ENCODE data around the gene POU2F1.

DNA sequence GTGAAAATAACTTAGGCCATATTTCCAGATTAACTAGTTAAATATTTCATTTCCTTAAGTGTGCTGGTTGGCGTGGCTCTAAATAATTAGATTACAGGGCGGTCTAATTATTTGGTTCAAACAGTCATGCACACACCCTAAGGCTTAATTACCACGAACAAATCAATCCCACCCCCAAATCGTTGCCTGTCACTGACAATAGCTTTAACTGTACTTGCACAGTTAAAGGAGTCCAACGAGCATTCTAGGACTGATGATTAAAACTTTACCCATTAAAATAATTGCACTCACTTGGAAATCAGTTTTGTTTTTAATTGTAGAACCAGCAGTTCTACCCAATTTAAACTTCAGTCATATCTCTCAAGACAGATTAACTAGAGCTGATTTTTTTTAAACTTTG lies 1.5 kb upstream of the POU2F1 start:
- TF ChIP-seq, protein P1, sequence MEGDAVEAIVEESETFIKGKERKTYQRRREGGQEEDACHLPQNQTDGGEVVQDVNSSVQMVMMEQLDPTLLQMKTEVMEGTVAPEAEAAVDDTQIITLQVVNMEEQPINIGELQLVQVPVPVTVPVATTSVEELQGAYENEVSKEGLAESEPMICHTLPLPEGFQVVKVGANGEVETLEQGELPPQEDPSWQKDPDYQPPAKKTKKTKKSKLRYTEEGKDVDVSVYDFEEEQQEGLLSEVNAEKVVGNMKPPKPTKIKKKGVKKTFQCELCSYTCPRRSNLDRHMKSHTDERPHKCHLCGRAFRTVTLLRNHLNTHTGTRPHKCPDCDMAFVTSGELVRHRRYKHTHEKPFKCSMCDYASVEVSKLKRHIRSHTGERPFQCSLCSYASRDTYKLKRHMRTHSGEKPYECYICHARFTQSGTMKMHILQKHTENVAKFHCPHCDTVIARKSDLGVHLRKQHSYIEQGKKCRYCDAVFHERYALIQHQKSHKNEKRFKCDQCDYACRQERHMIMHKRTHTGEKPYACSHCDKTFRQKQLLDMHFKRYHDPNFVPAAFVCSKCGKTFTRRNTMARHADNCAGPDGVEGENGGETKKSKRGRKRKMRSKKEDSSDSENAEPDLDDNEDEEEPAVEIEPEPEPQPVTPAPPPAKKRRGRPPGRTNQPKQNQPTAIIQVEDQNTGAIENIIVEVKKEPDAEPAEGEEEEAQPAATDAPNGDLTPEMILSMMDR (conservative IDR thresholded peaks at IDR 0.05) = no peak
- TF ChIP-seq EZH2 (IDR thresholded peaks at IDR 0.05; ENCODE audit: low read depth) = no peak
